ENCODE data around the gene UGT1A7.

GRCh38 chr2:233728723-233729301 lies 47.1 kb downstream of the UGT1A7 start, which contains the start of gene UGT1A3:
- TF ChIP-seq SUZ12 (IDR thresholded peaks at IDR 0.05; ENCODE audit: extremely low read depth, insufficient read depth, insufficient read length) (no peak), ZNF274 (IDR thresholded peaks at IDR 0.05; ENCODE audit: low read depth, low read length) (no peak)
